Prostate gland (tissue), 2 donors: ENCODE results near the gene RBCK1.

Experiments
- CTCF ChIP-seq, 4 experiments: fragments of 200-600 bp in 2 of 4; fragments of 450-650 bp in 2 of 4; sonication (generic) in 2 of 4; IDR thresholded peaks; 1 replicate in 3 of 4; 2 replicates in 1 of 4; pipeline ENCODE4 v1.5.1; 2016 to 2019; ENCODE audit warnings: antibody characterized with exemption in 4 of 4, mild to moderate bottlenecking in 2 of 4, moderate library complexity in 2 of 4
- POLR2A ChIP-seq: fragments of 450-650 bp; IDR thresholded peaks from one replicate; pipeline ENCODE4 v1.6.1; 2016; ENCODE audit warnings: antibody characterized with exemption, mild to moderate bottlenecking

GRCh38 chr20:400454-401275 is 7.4 kb upstream of the RBCK1 start:
- TF ChIP-seq CTCF (IDR thresholded peaks at IDR 0.05) (no peak), POLR2A (no peak)
